Left lung (tissue), 10 donors: ENCODE measurements around the gene B3GALNT2. TPM values are rescaled to one million over a fixed set of nuclear protein-coding genes. Genes with fewer than 3 reads are reported as not detected.

Experiments used
- ATAC-seq: fragments of 200-7000 bp; cut with Tn5 transposase; one replicate; pipeline ENCODE4 v1.9.1; 2020; ENCODE audit warnings: moderate library complexity
- DNase-seq, 4 donors: peaks; one replicate each; pipeline ENCODE4 v3.0.0-alpha.2; 2013 to 2020
- H3K27ac ChIP-seq, 2 donors: fragments of 200-600 bp; sonication (generic) in 1 of 2; one replicate each; pipeline versions ENCODE4 v1.5.0 to v1.8.0; 2020 to 2021
- H3K27me3 ChIP-seq, 2 donors: fragments of 200-600 bp; sonication (generic) in 1 of 2; one replicate each; pipeline versions ENCODE4 v1.5.0 to v1.8.0; 2020 to 2021
- H3K36me3 ChIP-seq, 2 donors: fragments of 200-600 bp; sonication (generic) in 1 of 2; one replicate each; pipeline versions ENCODE4 v1.5.0 to v1.8.0; 2020 to 2021
- H3K4me1 ChIP-seq, 2 donors: fragments of 200-600 bp; one replicate each; pipeline ENCODE4 v1.8.0; 2021
- H3K4me3 ChIP-seq, 2 donors: fragments of 200-600 bp; sonication (generic) in 1 of 2; one replicate each; pipeline versions ENCODE4 v1.5.0 to v1.8.0; 2020 to 2021; ENCODE audit warnings: mild to moderate bottlenecking in 1 of 2
- H3K9me3 ChIP-seq, 2 donors: fragments of 200-600 bp; sonication (generic) in 1 of 2; one replicate each; pipeline versions ENCODE4 v1.5.0 to v1.8.0; 2020 to 2021
- CTCF ChIP-seq, 2 donors: fragments of 200-600 bp; sonication (generic) in 1 of 2; IDR thresholded peaks; one replicate each; pipeline versions ENCODE4 v1.5.0 to v1.8.0; 2021; ENCODE audit warnings: antibody characterized with exemption in 2 of 2
- intact Hi-C, 2 donors: fragments of 100-400 bp; cut with DNase I; formaldehyde crosslinking; loops; one replicate each; pipeline versions ENCODE4 v1.11.2 to v1.14.2; 2022
- polyA plus RNA-seq, 6 donors: library from polyadenylated mRNA; unstranded; fragments of 120-200 nt; gene quantifications; one replicate each; pipeline ENCODE4 v1.2.1, GENCODE V29; 2013; ENCODE audit not compliant: insufficient read length in 6 of 6
- total RNA-seq, 2 donors: library from RNA; stranded (reverse); fragmentation: NEBNext Ultra II Directional; extraction: Animal tissue kit (Norgen Biotek cat#: 25700); gene quantifications; one replicate each; pipeline ENCODE4 v1.2.1, GENCODE V29; 2021
- donor health status: DM: no; HTN: yes; CAD: no.
- donor health status: DM: no; HTN: no; CAD: no.

B3GALNT2 gene
- total and polyA plus RNA-seq, 8 donors, result 18.1 to 31.1 (median 25.2) TPM

- ATAC-seq (no peak), DNase-seq (no peak)
- H3K4me1 ChIP-seq, result no peaks in the 10 kb centered on the region
- TF ChIP-seq CTCF (IDR thresholded peaks at IDR 0.05), result no peak
- no peak overlapping the region for H3K27ac ChIP-seq
- intact Hi-C loops, result no loop called here
- H3K4me3 ChIP-seq, result no peak overlapping the region
- H3K9me3 ChIP-seq, result no peaks in the 10 kb centered on the region
- no peaks in the 10 kb centered on the region for H3K27me3 ChIP-seq
- no peaks in the 10 kb centered on the region for H3K36me3 ChIP-seq
Measured at GRCh38 chr1:235525314-235525713, 21.1 kb upstream of the B3GALNT2 start.

- H3K27ac ChIP-seq, result no peak overlapping the region
- no peak overlapping the region for H3K4me3 ChIP-seq
- intact Hi-C loops, result no loop called here
- no peak for ATAC-seq
- no peaks in the 10 kb centered on the region for H3K9me3 ChIP-seq
- H3K36me3 ChIP-seq, result no peaks in the 10 kb centered on the region
- no peaks in the 10 kb centered on the region for H3K27me3 ChIP-seq
- no peaks in the 10 kb centered on the region for H3K4me1 ChIP-seq
- no peak for TF ChIP-seq CTCF (IDR thresholded peaks at IDR 0.05)
- DNase-seq, result no peak
Measured at GRCh38 chr1:235516862-235517446, 12.7 kb upstream of the B3GALNT2 start.

- no peak overlapping the region for H3K27ac ChIP-seq
- intact Hi-C loops, result no loop called here
- ATAC-seq (no peak), DNase-seq (no peak)
- no peaks in the 10 kb centered on the region for H3K4me1 ChIP-seq
- H3K9me3 ChIP-seq, result no peaks in the 10 kb centered on the region
- no peaks in the 10 kb centered on the region for H3K36me3 ChIP-seq
- no peak overlapping the region for H3K4me3 ChIP-seq
- H3K27me3 ChIP-seq, result no peaks in the 10 kb centered on the region
- no peak for TF ChIP-seq CTCF (IDR thresholded peaks at IDR 0.05)
Measured at GRCh38 chr1:235515844-235516512, 11.7 kb upstream of the B3GALNT2 start.

- intact Hi-C loops, result no loop called here
- peak; percentile 82 for ATAC-seq
- TF ChIP-seq CTCF (IDR thresholded peaks at IDR 0.05), result peak; percentile 75 to 81
Measured at GRCh38 chr1:235513495-235514366, 9.5 kb upstream of the B3GALNT2 start.

More at GRCh38 chr1:235513495-235514366, 9.5 kb upstream of the B3GALNT2 start:
- Histone ChIP-seq H3K27ac (no peak overlapping the region), H3K4me3 (no peak overlapping the region), H3K36me3 (no peaks in the 10 kb centered on the region), H3K9me3 (no peaks in the 10 kb centered on the region), H3K4me1 (no peaks in the 10 kb centered on the region), H3K27me3 (peaks cover 0 to 7% of the 10 kb centered on the region in 2 donors)
- peak in 2 of 4 donors; percentile 53 to 75 for DNase-seq
